Ishikawa (cell line): ENCODE data around the gene COL23A1.

Source experiments
- CEBPB ChIP-seq: IDR thresholded peaks from 2 replicates; pipeline ENCODE4 v1.6.1; 2012
- CREB1 ChIP-seq: IDR thresholded peaks from 2 replicates; pipeline ENCODE4 v1.6.1; 2012; ENCODE audit warnings: low read depth
- EGR1 ChIP-seq: IDR thresholded peaks from 2 replicates; pipeline ENCODE4 v1.6.1; 2012
- EP300 ChIP-seq: IDR thresholded peaks from 2 replicates; pipeline ENCODE4 v1.6.1; 2012; ENCODE audit warnings: borderline replicate concordance
- FOXM1 ChIP-seq: IDR thresholded peaks from 2 replicates; pipeline ENCODE4 v1.6.1; 2012; ENCODE audit warnings: low read depth, borderline replicate concordance
- MAX ChIP-seq: IDR thresholded peaks from 2 replicates; pipeline ENCODE4 v1.6.1; 2012
- NFIC ChIP-seq: IDR thresholded peaks from 2 replicates; pipeline ENCODE4 v1.6.1; 2012
- RAD21 ChIP-seq: IDR thresholded peaks from 2 replicates; pipeline ENCODE4 v1.6.1; 2012; ENCODE audit warnings: low read depth
- REST ChIP-seq: IDR thresholded peaks from 2 replicates; pipeline ENCODE4 v1.6.1; 2012; ENCODE audit warnings: low read depth, mild to moderate bottlenecking
- TAF1 ChIP-seq: IDR thresholded peaks from 2 replicates; pipeline ENCODE4 v1.6.1; 2012; ENCODE audit warnings: low read depth, mild to moderate bottlenecking
- TCF12 ChIP-seq: IDR thresholded peaks from 2 replicates; pipeline ENCODE4 v1.6.1; 2012; ENCODE audit warnings: low read depth
- TEAD4 ChIP-seq: IDR thresholded peaks from 2 replicates; pipeline ENCODE4 v1.6.1; 2012
- USF1 ChIP-seq: IDR thresholded peaks from 2 replicates; pipeline ENCODE4 v1.6.1; 2012
- YY1 ChIP-seq: IDR thresholded peaks from 2 replicates; pipeline ENCODE4 v1.6.1; 2012; ENCODE audit warnings: low read depth
- ZBTB7A ChIP-seq: IDR thresholded peaks from 2 replicates; pipeline ENCODE4 v1.6.1; 2012; ENCODE audit warnings: low read depth

The COL23A1 gene

GRCh38 chr5:178349075-178349511, 241.1 kb downstream of the COL23A1 start:
- TF ChIP-seq USF1 (no peak), FOXM1 (no peak), YY1 (no peak), TEAD4 (no peak), REST (no peak), RAD21 (no peak), CREB1 (no peak), TCF12 (no peak), EP300 (no peak), TAF1 (no peak), MAX (no peak), EGR1 (no peak), NFIC (no peak), CEBPB (no peak), ZBTB7A (no peak)

GRCh38 chr5:178348356-178349074, 241.7 kb downstream of the COL23A1 start:
- TF ChIP-seq TEAD4 (no peak), REST (no peak), NFIC (no peak), TAF1 (no peak), CREB1 (no peak), CEBPB (no peak), EGR1 (no peak), ZBTB7A (no peak), YY1 (no peak), USF1 (no peak), MAX (no peak), RAD21 (no peak), TCF12 (no peak), FOXM1 (no peak), EP300 (no peak)

GRCh38 chr5:178347956-178348355, 242.2 kb downstream of the COL23A1 start:
- TF ChIP-seq ZBTB7A (no peak), NFIC (no peak), CREB1 (no peak), USF1 (no peak), RAD21 (no peak), EP300 (no peak), CEBPB (no peak), EGR1 (no peak), TEAD4 (no peak), MAX (no peak), YY1 (no peak), REST (no peak), TCF12 (no peak), TAF1 (no peak), FOXM1 (no peak)
